ENCODE results near the gene SLC19A1. TPM values are rescaled to one million over a fixed set of nuclear protein-coding genes. Genes with fewer than 3 reads are reported as not detected.

Gene SLC19A1
- total RNA-seq, 1 donor from 2014 or later: 53.3 TPM

- TF ChIP-seq CTCF (IDR thresholded peaks at IDR 0.05; ENCODE audit: partially characterized antibody, unreplicated experiment): no peak
- Mint-ChIP-seq H3K4me3 (ENCODE audit: unreplicated experiment) (no peak overlapping the region), H3K4me1 (ENCODE audit: low read depth, unreplicated experiment) (peaks cover 12% of the 10 kb centered on the region), H3K27me3 (ENCODE audit: unreplicated experiment) (peaks cover 6% of the 10 kb centered on the region), H3K9me3 (ENCODE audit: unreplicated experiment) (peaks cover 6% of the 10 kb centered on the region), H3K36me3 (ENCODE audit: unreplicated experiment) (peaks cover 4% of the 10 kb centered on the region), H3K27ac (ENCODE audit: unreplicated experiment) (no peak overlapping the region)
- DNase-seq: no peak
These were observed 73.3 kb downstream of the SLC19A1 start for GRCh38 chr21:45468971-45469272.

- peak; percentile 14 for DNase-seq
- peaks cover 6% of the 10 kb centered on the region for H3K27me3 Mint-ChIP-seq (ENCODE audit: unreplicated experiment)
- peaks cover 12% of the 10 kb centered on the region for H3K4me1 Mint-ChIP-seq (ENCODE audit: low read depth, unreplicated experiment)
- H3K36me3 Mint-ChIP-seq (ENCODE audit: unreplicated experiment): peaks cover 4% of the 10 kb centered on the region
- TF ChIP-seq CTCF (IDR thresholded peaks at IDR 0.05; ENCODE audit: partially characterized antibody, unreplicated experiment): no peak
- peaks cover 11% of the 10 kb centered on the region for H3K9me3 Mint-ChIP-seq (ENCODE audit: unreplicated experiment)
- H3K4me3 Mint-ChIP-seq (ENCODE audit: unreplicated experiment): no peak overlapping the region
- no peak overlapping the region for H3K27ac Mint-ChIP-seq (ENCODE audit: unreplicated experiment)
These were observed 73.9 kb downstream of the SLC19A1 start for GRCh38 chr21:45468051-45468970.

- Mint-ChIP-seq H3K27me3 (ENCODE audit: unreplicated experiment) (peaks cover 7% of the 10 kb centered on the region), H3K4me3 (ENCODE audit: unreplicated experiment) (no peak overlapping the region), H3K4me1 (ENCODE audit: low read depth, unreplicated experiment) (peaks cover 12% of the 10 kb centered on the region), H3K36me3 (ENCODE audit: unreplicated experiment) (peaks cover 12% of the 10 kb centered on the region), H3K27ac (ENCODE audit: unreplicated experiment) (no peak overlapping the region), H3K9me3 (ENCODE audit: unreplicated experiment) (peaks cover 14% of the 10 kb centered on the region)
- TF ChIP-seq CTCF (IDR thresholded peaks at IDR 0.05; ENCODE audit: partially characterized antibody, unreplicated experiment): no peak
- DNase-seq: peak; percentile 15
These were observed 74.9 kb downstream of the SLC19A1 start for GRCh38 chr21:45467221-45467779.

- Mint-ChIP-seq H3K4me1 (ENCODE audit: low read depth, unreplicated experiment) (peaks cover 12% of the 10 kb centered on the region), H3K27me3 (ENCODE audit: unreplicated experiment) (peaks cover 9% of the 10 kb centered on the region), H3K27ac (ENCODE audit: unreplicated experiment) (no peak overlapping the region), H3K9me3 (ENCODE audit: unreplicated experiment) (peaks cover 15% of the 10 kb centered on the region), H3K4me3 (ENCODE audit: unreplicated experiment) (no peak overlapping the region), H3K36me3 (ENCODE audit: unreplicated experiment) (peaks cover 19% of the 10 kb centered on the region)
- peak; percentile 27 for DNase-seq
- TF ChIP-seq CTCF (IDR thresholded peaks at IDR 0.05; ENCODE audit: partially characterized antibody, unreplicated experiment): no peak
These were observed 75.7 kb downstream of the SLC19A1 start for GRCh38 chr21:45466330-45467220.
